Thyroid gland (tissue), 4 donors: ENCODE results near the gene EHBP1.

Experiments
- POLR2A ChIP-seq, 2 donors: fragments of 450-650 bp; IDR thresholded peaks; one replicate each; pipeline ENCODE4 v1.6.1; 2017; ENCODE audit warnings: antibody characterized with exemption in 2 of 2, mild to moderate bottlenecking in 2 of 2, moderate library complexity in 1 of 2
- TF ChIP-seq, protein P1 (sequence below), 6 experiments: fragments of 200-600 bp in 3 of 6; fragments of 450-650 bp in 3 of 6; sonication (generic) in 3 of 6; IDR thresholded peaks; one replicate each; pipeline ENCODE4 v1.5.1; 2016 to 2019; ENCODE audit warnings: antibody characterized with exemption in 6 of 6, mild to moderate bottlenecking in 2 of 6, inconsistent platforms in 1 of 6, moderate library complexity in 1 of 6

DNA sequence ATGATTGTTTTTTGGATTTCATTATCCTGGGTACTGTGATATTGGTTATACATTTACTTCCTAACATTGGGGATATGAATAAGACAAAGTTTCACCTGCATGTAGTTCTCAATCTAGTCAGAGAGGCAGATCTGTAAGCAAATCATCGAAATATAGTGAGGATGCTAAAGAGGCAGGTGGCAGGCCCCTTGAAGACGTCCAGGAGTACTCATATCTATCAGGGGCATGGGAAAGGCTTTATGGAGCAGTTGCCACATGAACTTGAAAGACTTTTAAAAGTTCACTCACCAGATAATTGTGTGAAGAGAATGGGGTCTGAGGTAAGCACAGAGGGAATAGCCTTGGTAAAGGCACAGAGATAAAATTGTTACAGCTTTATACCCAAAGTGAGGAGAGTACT is 78.8 kb downstream of the EHBP1 start:
- TF ChIP-seq, protein P1, sequence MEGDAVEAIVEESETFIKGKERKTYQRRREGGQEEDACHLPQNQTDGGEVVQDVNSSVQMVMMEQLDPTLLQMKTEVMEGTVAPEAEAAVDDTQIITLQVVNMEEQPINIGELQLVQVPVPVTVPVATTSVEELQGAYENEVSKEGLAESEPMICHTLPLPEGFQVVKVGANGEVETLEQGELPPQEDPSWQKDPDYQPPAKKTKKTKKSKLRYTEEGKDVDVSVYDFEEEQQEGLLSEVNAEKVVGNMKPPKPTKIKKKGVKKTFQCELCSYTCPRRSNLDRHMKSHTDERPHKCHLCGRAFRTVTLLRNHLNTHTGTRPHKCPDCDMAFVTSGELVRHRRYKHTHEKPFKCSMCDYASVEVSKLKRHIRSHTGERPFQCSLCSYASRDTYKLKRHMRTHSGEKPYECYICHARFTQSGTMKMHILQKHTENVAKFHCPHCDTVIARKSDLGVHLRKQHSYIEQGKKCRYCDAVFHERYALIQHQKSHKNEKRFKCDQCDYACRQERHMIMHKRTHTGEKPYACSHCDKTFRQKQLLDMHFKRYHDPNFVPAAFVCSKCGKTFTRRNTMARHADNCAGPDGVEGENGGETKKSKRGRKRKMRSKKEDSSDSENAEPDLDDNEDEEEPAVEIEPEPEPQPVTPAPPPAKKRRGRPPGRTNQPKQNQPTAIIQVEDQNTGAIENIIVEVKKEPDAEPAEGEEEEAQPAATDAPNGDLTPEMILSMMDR (IDR thresholded peaks at IDR 0.05) = no peak
- TF ChIP-seq POLR2A (IDR thresholded peaks at IDR 0.05) = no peak
